ENCODE results near the gene C11orf16. TPM values are rescaled to one million over a fixed set of nuclear protein-coding genes. Genes with fewer than 3 reads are reported as not detected.

Gene C11orf16
- total and polyA plus RNA-seq, 2 of the 4 experiments (the other 2 are of a cell fraction) = not detected

DNA sequence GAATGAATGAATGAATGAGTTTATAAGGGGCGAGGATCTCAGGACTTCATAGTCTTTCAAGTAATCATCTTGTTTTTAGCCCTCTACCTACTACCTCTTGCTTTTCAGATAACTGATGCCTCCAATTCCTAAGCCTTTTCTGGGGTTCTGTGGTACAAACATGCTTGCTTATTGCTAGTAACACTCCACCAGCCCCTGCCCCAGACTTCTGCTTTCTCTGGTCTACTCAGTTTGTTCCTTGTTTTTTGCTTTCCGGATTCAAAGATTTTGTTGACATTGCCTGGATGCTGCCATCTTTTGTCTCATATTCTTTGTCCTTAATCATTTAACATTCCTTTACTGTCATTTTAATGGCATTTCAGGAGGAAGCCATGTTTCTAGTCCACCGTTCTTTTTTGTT is 40.4 kb upstream of the C11orf16 start:
- H4K5ac ChIP-seq (ENCODE audit: low read depth, low read length) = no peak overlapping the region
- no peaks in the 10 kb centered on the region for H3K27me3 ChIP-seq (ENCODE audit: control insufficient read depth, insufficient read depth, low read length)
- H3K14ac ChIP-seq (replicated peaks; ENCODE audit: low read depth, low read length) = no peak overlapping the region
- CTCF ChIA-PET = no interaction called here
- no peaks in the 10 kb centered on the region for H4K20me1 ChIP-seq (ENCODE audit: insufficient read depth, low read length)
- H3K9me3 ChIP-seq (ENCODE audit: control insufficient read depth, insufficient read depth, low read length) = no peaks in the 10 kb centered on the region
- ATAC-seq (ENCODE audit: low read depth) = no peak
- no peak overlapping the region for H3K4me3 ChIP-seq (ENCODE audit: insufficient read depth, low read depth, low read length)
- H4K8ac ChIP-seq (ENCODE audit: low read depth in 2 of 2, low read length in 2 of 2) = no peak overlapping the region
- DNase-seq = no peak
- dilution Hi-C loops (cut with HindIII; ENCODE audit: low sequenced_read_pairs, unreplicated experiment) (no loop called here), in situ Hi-C loops (cut with MboI; ENCODE audit: low sequenced_read_pairs) (loop anchor here (25.0 kb wide), 1 partner anchor 736 kb away; no protein-coding TSS in a partner anchor), intact Hi-C loops (cut with micrococcal nuclease) (no loop called here)
- H3K9me1 ChIP-seq (ENCODE audit: insufficient read depth, low read length) = no peaks in the 10 kb centered on the region
- no TSS peak for BruUV-seq (replicated peaks)
- H2AFZ ChIP-seq (replicated peaks; ENCODE audit: low read length, poor library complexity) = no peak overlapping the region
- H3K56ac ChIP-seq (ENCODE audit: extremely low read depth, insufficient read depth, low read length) = no peak overlapping the region
- H3K23ac ChIP-seq (ENCODE audit: low read depth, low read length) = no peak overlapping the region
- H3K4ac ChIP-seq (ENCODE audit: low read depth, low read length) = no peak overlapping the region
- no peak overlapping the region for H2BK5ac ChIP-seq (ENCODE audit: low read depth, low read length, poor library complexity, severe bottlenecking)
- no peak overlapping the region for H3K4me2 ChIP-seq (ENCODE audit: low read depth, low read length)
- no peaks in the 10 kb centered on the region for H3K4me1 ChIP-seq (ENCODE audit: control insufficient read depth, insufficient read depth, low read length)
- POLR2A ChIA-PET (ENCODE audit: unreplicated experiment) = no interaction called here
- no peak overlapping the region for H2AK5ac ChIP-seq (ENCODE audit: low read depth, low read length)
- no peak overlapping the region for H4K91ac ChIP-seq (ENCODE audit: insufficient read depth, low read depth, low read length)
- H2AK9ac ChIP-seq (replicated peaks; ENCODE audit: low read depth, low read length, poor library complexity) = no peak overlapping the region
- H3K36me3 ChIP-seq (ENCODE audit: control insufficient read depth, insufficient read depth, low read length) = no peaks in the 10 kb centered on the region
- no peaks in the 10 kb centered on the region for H3K79me1 ChIP-seq (ENCODE audit: low read depth in 1 of 2, low read length in 2 of 2)
- no peak overlapping the region for H2BK15ac ChIP-seq (ENCODE audit: low read depth, low read length)
- no peak overlapping the region for H2BK120ac ChIP-seq (ENCODE audit: low read depth, low read length)
- no peak overlapping the region for H2BK20ac ChIP-seq (ENCODE audit: low read depth, low read length)
- H3K27ac ChIP-seq (ENCODE audit: insufficient read depth, low read length) = no peak overlapping the region
- no peak overlapping the region for H3K9ac ChIP-seq (ENCODE audit: low read depth, low read length)
- no peak for TF ChIP-seq CEBPB (IDR thresholded peaks at IDR 0.05; ENCODE audit: low read depth, low read length)
- no CpG with 5 or more reads among the region's 3 CpGs for WGBS, 2 experiments (ENCODE audit: extremely low coverage in 2 of 2, insufficient read length in 1 of 2)
- no peak overlapping the region for H3K18ac ChIP-seq (ENCODE audit: low read depth, low read length)

Data from IMR-90 (cell line).